Activated T-cell treated with anti-CD3 and anti-CD28 coated beads, Interleukin-2, amount 50 U/mL, for 4 hours (primary cell): ENCODE results near the gene KCNMB1. TPM values are rescaled to one million over a fixed set of nuclear protein-coding genes. Genes with fewer than 3 reads are reported as not detected.
A peak's percentile ranks its signal among the peaks of the same experiment; 100 is the strongest.

Source experiments
- ATAC-seq, 2 donors: fragments of 200-7000 bp; cut with Tn5 transposase; one replicate each; pipeline ENCODE4 v1.10.0; 2021
- DNase-seq: peaks from one replicate; pipeline ENCODE4 v3.0.0-alpha.2; 2020
- H3K27me3 Mint-ChIP-seq: one replicate; pipeline ENCODE4 v1.8.0; 2021; ENCODE audit warnings: low read depth, mixed read lengths
- H3K36me3 Mint-ChIP-seq: one replicate; pipeline ENCODE4 v1.8.0; 2022; ENCODE audit warnings: mixed read lengths; ENCODE audit not compliant: insufficient read depth
- H3K4me1 Mint-ChIP-seq: one replicate; pipeline ENCODE4 v1.8.0; 2021; ENCODE audit warnings: low read depth, mixed read lengths
- H3K4me3 Mint-ChIP-seq: one replicate; pipeline ENCODE4 v1.8.0; 2021; ENCODE audit warnings: mild to moderate bottlenecking, moderate library complexity, mixed read lengths
- H3K9me3 Mint-ChIP-seq: one replicate; pipeline ENCODE4 v1.8.0; 2021; ENCODE audit warnings: mixed read lengths
- total RNA-seq, 3 donors: library from RNA; stranded (reverse); gene quantifications; one replicate each; pipeline ENCODE4 v1.2.1, GENCODE V29; 2021

Gene KCNMB1
- under 1 TPM in 1 of 3 donors, not detected in 2; 0.03 TPM for total RNA-seq

- Mint-ChIP-seq H3K36me3 (no peaks in the 10 kb centered on the region), H3K4me3 (no peak within 1 kb of the TSS), H3K27me3 (peaks cover 6% of the 10 kb centered on the region), H3K4me1 (peaks cover 14% of the 10 kb centered on the region), H3K9me3 (no peaks in the 10 kb centered on the region)
- ATAC-seq: no peak
- no peak for DNase-seq
Observed at GRCh38 chr5:170388818-170389549, at the start of gene KCNMB1. TSS of gene KCNMB1 (minus strand) at chr5:170389367. CDS start at chr5:170385447, 3,920 bp downstream.

- no peak for ATAC-seq
- Mint-ChIP-seq H3K4me1 (no peaks in the 10 kb centered on the region), H3K9me3 (no peaks in the 10 kb centered on the region), H3K36me3 (no peaks in the 10 kb centered on the region), H3K4me3 (no peak overlapping the region), H3K27me3 (no peaks in the 10 kb centered on the region)
- DNase-seq: no peak
Observed at GRCh38 chr5:170438581-170438980, 49.4 kb upstream of the KCNMB1 start.

- no peaks in the 10 kb centered on the region for H3K27me3 Mint-ChIP-seq
Observed at GRCh38 chr5:170437621-170438375, 48.6 kb upstream of the KCNMB1 start.

GRCh38 chr5:170436335-170436734 lies 47.2 kb upstream of the KCNMB1 start:
- DNase-seq (no peak), ATAC-seq (no peak)
- Mint-ChIP-seq H3K9me3 (no peaks in the 10 kb centered on the region), H3K27me3 (peaks cover 3% of the 10 kb centered on the region), H3K4me1 (no peaks in the 10 kb centered on the region), H3K36me3 (no peaks in the 10 kb centered on the region), H3K4me3 (no peak overlapping the region)

More at GRCh38 chr5:170437621-170438375, 48.6 kb upstream of the KCNMB1 start:
- no peaks in the 10 kb centered on the region for H3K4me1 Mint-ChIP-seq
- H3K4me3 Mint-ChIP-seq: no peak overlapping the region
- no peaks in the 10 kb centered on the region for H3K36me3 Mint-ChIP-seq
- H3K9me3 Mint-ChIP-seq: no peaks in the 10 kb centered on the region
- ATAC-seq: no peak
- no peak for DNase-seq

GRCh38 chr5:170434966-170435605 lies 45.9 kb upstream of the KCNMB1 start:
- H3K36me3 Mint-ChIP-seq: no peaks in the 10 kb centered on the region
- ATAC-seq: peak; percentile 78 to 81
- no peaks in the 10 kb centered on the region for H3K9me3 Mint-ChIP-seq
- H3K27me3 Mint-ChIP-seq: peaks cover 6% of the 10 kb centered on the region
- peak; percentile 45 for DNase-seq
- H3K4me1 Mint-ChIP-seq: no peaks in the 10 kb centered on the region
- no peak overlapping the region for H3K4me3 Mint-ChIP-seq

- ATAC-seq: no peak
- Mint-ChIP-seq H3K27me3 (peaks cover 14% of the 10 kb centered on the region), H3K4me3 (no peak overlapping the region), H3K9me3 (no peaks in the 10 kb centered on the region), H3K4me1 (no peaks in the 10 kb centered on the region), H3K36me3 (no peaks in the 10 kb centered on the region)
- DNase-seq: no peak
Observed at GRCh38 chr5:170432669-170433068, 43.5 kb upstream of the KCNMB1 start.

GRCh38 chr5:170431571-170431970 lies 42.4 kb upstream of the KCNMB1 start:
- no peak for DNase-seq
- no peak overlapping the region for H3K4me3 Mint-ChIP-seq
- H3K4me1 Mint-ChIP-seq: no peaks in the 10 kb centered on the region
- H3K27me3 Mint-ChIP-seq: peaks cover 16% of the 10 kb centered on the region
- H3K9me3 Mint-ChIP-seq: no peaks in the 10 kb centered on the region
- ATAC-seq: no peak
- no peaks in the 10 kb centered on the region for H3K36me3 Mint-ChIP-seq

- peaks cover 16% of the 10 kb centered on the region for H3K27me3 Mint-ChIP-seq
- H3K4me3 Mint-ChIP-seq: no peak overlapping the region
- no peaks in the 10 kb centered on the region for H3K9me3 Mint-ChIP-seq
- no peak for ATAC-seq
- DNase-seq: no peak
- no peaks in the 10 kb centered on the region for H3K4me1 Mint-ChIP-seq
- H3K36me3 Mint-ChIP-seq: no peaks in the 10 kb centered on the region
Observed at GRCh38 chr5:170430866-170431437, 41.8 kb upstream of the KCNMB1 start.

- Mint-ChIP-seq H3K4me3 (no peak overlapping the region), H3K27me3 (peaks cover 16% of the 10 kb centered on the region), H3K4me1 (no peaks in the 10 kb centered on the region), H3K36me3 (no peaks in the 10 kb centered on the region), H3K9me3 (no peaks in the 10 kb centered on the region)
- no peak for DNase-seq
- ATAC-seq: no peak
Observed at GRCh38 chr5:170430256-170430655, 41.1 kb upstream of the KCNMB1 start.

GRCh38 chr5:170429014-170429413 lies 39.8 kb upstream of the KCNMB1 start:
- Mint-ChIP-seq H3K4me3 (no peak overlapping the region), H3K4me1 (no peaks in the 10 kb centered on the region), H3K36me3 (no peaks in the 10 kb centered on the region), H3K9me3 (no peaks in the 10 kb centered on the region), H3K27me3 (peaks cover 16% of the 10 kb centered on the region)
- ATAC-seq (no peak), DNase-seq (no peak)

- H3K36me3 Mint-ChIP-seq: no peaks in the 10 kb centered on the region
- ATAC-seq: no peak
- H3K4me1 Mint-ChIP-seq: no peaks in the 10 kb centered on the region
- H3K9me3 Mint-ChIP-seq: no peaks in the 10 kb centered on the region
- DNase-seq: no peak
- H3K4me3 Mint-ChIP-seq: no peak overlapping the region
- peaks cover 16% of the 10 kb centered on the region for H3K27me3 Mint-ChIP-seq
Observed at GRCh38 chr5:170427672-170428236, 38.6 kb upstream of the KCNMB1 start.

GRCh38 chr5:170426786-170427185 lies 37.6 kb upstream of the KCNMB1 start:
- Mint-ChIP-seq H3K36me3 (no peaks in the 10 kb centered on the region), H3K4me3 (no peak overlapping the region), H3K9me3 (no peaks in the 10 kb centered on the region), H3K4me1 (no peaks in the 10 kb centered on the region), H3K27me3 (peaks cover 14% of the 10 kb centered on the region)
- DNase-seq: no peak
- no peak for ATAC-seq

- no peak for DNase-seq
- H3K36me3 Mint-ChIP-seq: no peaks in the 10 kb centered on the region
Observed at GRCh38 chr5:170426149-170426767, 37.1 kb upstream of the KCNMB1 start.

GRCh38 chr5:170425731-170426130 lies 36.6 kb upstream of the KCNMB1 start:
- H3K9me3 Mint-ChIP-seq: no peaks in the 10 kb centered on the region
- peaks cover 2% of the 10 kb centered on the region for H3K4me1 Mint-ChIP-seq
- no peak overlapping the region for H3K4me3 Mint-ChIP-seq
- ATAC-seq (no peak), DNase-seq (no peak)
- H3K27me3 Mint-ChIP-seq: peaks cover 13% of the 10 kb centered on the region
- H3K36me3 Mint-ChIP-seq: no peaks in the 10 kb centered on the region

More at GRCh38 chr5:170426149-170426767, 37.1 kb upstream of the KCNMB1 start:
- Mint-ChIP-seq H3K4me1 (no peaks in the 10 kb centered on the region), H3K9me3 (no peaks in the 10 kb centered on the region), H3K4me3 (no peak overlapping the region), H3K27me3 (peaks cover 13% of the 10 kb centered on the region)
- ATAC-seq: no peak
